ENCODE data around the gene TMPRSS11A. TPM values are rescaled to one million over a fixed set of nuclear protein-coding genes. Genes with fewer than 3 reads are reported as not detected.

The TMPRSS11A gene
- total RNA-seq, 1 donor from 2014 or later, result not detected

- intact Hi-C loops (cut with DNase I), result no loop called here
- no peak for ATAC-seq
These were observed 44.9 kb downstream of the TMPRSS11A start for GRCh38 chr4:67918428-67918827.

GRCh38 chr4:67915400-67915966 lies 47.8 kb downstream of the TMPRSS11A start:
- DNase-seq (ENCODE audit: low spot score) (no peak), ATAC-seq (no peak)
- intact Hi-C loops (cut with DNase I), result no loop called here

More at GRCh38 chr4:67918428-67918827, 44.9 kb downstream of the TMPRSS11A start:
- no peak for DNase-seq (ENCODE audit: low spot score)

GRCh38 chr4:67912080-67912479 lies 51.2 kb downstream of the TMPRSS11A start:
- intact Hi-C loops (cut with DNase I), result no loop called here
- ATAC-seq, result no peak
- no peak for DNase-seq (ENCODE audit: low spot score)

- DNase-seq (ENCODE audit: low spot score), result no peak
- intact Hi-C loops (cut with DNase I), result no loop called here
- no peak for ATAC-seq
These were observed 51.7 kb downstream of the TMPRSS11A start for GRCh38 chr4:67911638-67912037.

- ATAC-seq, result no peak
- no peak for DNase-seq (ENCODE audit: low spot score)
- intact Hi-C loops (cut with DNase I), result no loop called here
These were observed 52.2 kb downstream of the TMPRSS11A start for GRCh38 chr4:67911141-67911540.

- intact Hi-C loops (cut with DNase I), result no loop called here
- no peak for DNase-seq (ENCODE audit: low spot score)
These were observed 52.7 kb downstream of the TMPRSS11A start for GRCh38 chr4:67910585-67910905.

GRCh38 chr4:67909905-67910584 lies 53.2 kb downstream of the TMPRSS11A start:
- no peak for DNase-seq (ENCODE audit: low spot score)
- ATAC-seq, result no peak
- intact Hi-C loops (cut with DNase I), result no loop called here

More at GRCh38 chr4:67910585-67910905, 52.7 kb downstream of the TMPRSS11A start:
- ATAC-seq, result no peak

GRCh38 chr4:67907650-67908049 lies 55.6 kb downstream of the TMPRSS11A start:
- intact Hi-C loops (cut with DNase I), result no loop called here
- DNase-seq (ENCODE audit: low spot score) (no peak), ATAC-seq (no peak)

- ATAC-seq, result no peak
These were observed 64.2 kb downstream of the TMPRSS11A start for GRCh38 chr4:67899096-67899495.

GRCh38 chr4:67897686-67898085 lies 65.6 kb downstream of the TMPRSS11A start:
- ATAC-seq (no peak), DNase-seq (ENCODE audit: low spot score) (no peak)
- intact Hi-C loops (cut with DNase I), result no loop called here

More at GRCh38 chr4:67899096-67899495, 64.2 kb downstream of the TMPRSS11A start:
- no peak for DNase-seq (ENCODE audit: low spot score)
- intact Hi-C loops (cut with DNase I), result no loop called here

- ATAC-seq (no peak), DNase-seq (ENCODE audit: low spot score) (no peak)
- intact Hi-C loops (cut with DNase I), result no loop called here
These were observed 66.8 kb downstream of the TMPRSS11A start for GRCh38 chr4:67896421-67897065.

GRCh38 chr4:67894659-67895058 lies 68.6 kb downstream of the TMPRSS11A start:
- ATAC-seq (no peak), DNase-seq (ENCODE audit: low spot score) (no peak)
- intact Hi-C loops (cut with DNase I), result no loop called here

GRCh38 chr4:67892905-67893304 lies 70.4 kb downstream of the TMPRSS11A start:
- ATAC-seq, result no peak
- intact Hi-C loops (cut with DNase I), result no loop called here
- DNase-seq (ENCODE audit: low spot score), result no peak

GRCh38 chr4:67892253-67892652 lies 71.0 kb downstream of the TMPRSS11A start:
- DNase-seq (ENCODE audit: low spot score) (no peak), ATAC-seq (no peak)
- intact Hi-C loops (cut with DNase I), result no loop called here

GRCh38 chr4:67891645-67892044 lies 71.6 kb downstream of the TMPRSS11A start:
- DNase-seq (ENCODE audit: low spot score) (no peak), ATAC-seq (no peak)

GRCh38 chr4:67886281-67886680 lies 77.0 kb downstream of the TMPRSS11A start:
- DNase-seq (ENCODE audit: low spot score), result no peak
- intact Hi-C loops (cut with DNase I), result no loop called here
- ATAC-seq, result no peak

More at GRCh38 chr4:67891645-67892044, 71.6 kb downstream of the TMPRSS11A start:
- intact Hi-C loops (cut with DNase I), result no loop called here

- intact Hi-C loops (cut with DNase I), result no loop called here
- DNase-seq (ENCODE audit: low spot score) (no peak), ATAC-seq (no peak)
These were observed 77.5 kb downstream of the TMPRSS11A start for GRCh38 chr4:67885762-67886161.

GRCh38 chr4:67884701-67885100 lies 78.6 kb downstream of the TMPRSS11A start:
- intact Hi-C loops (cut with DNase I), result no loop called here
- ATAC-seq (no peak), DNase-seq (ENCODE audit: low spot score) (no peak)

GRCh38 chr4:67883902-67884301 lies 79.4 kb downstream of the TMPRSS11A start, which contains the start of gene TMPRSS11D:
TMPRSS11D (minus strand) TSS chr4:67884002; CDS start chr4:67883933, 69 bp downstream.
- DNase-seq (ENCODE audit: low spot score) (no peak), ATAC-seq (no peak)
- intact Hi-C loops (cut with DNase I), result no loop called here

GRCh38 chr4:67883458-67883857 lies 79.8 kb downstream of the TMPRSS11A start:
- ATAC-seq, result no peak
- intact Hi-C loops (cut with DNase I), result no loop called here
- no peak for DNase-seq (ENCODE audit: low spot score)
